GM12878 (cell line): ENCODE measurements around the gene MVK. TPM values are rescaled to one million over a fixed set of nuclear protein-coding genes. Genes with fewer than 3 reads are reported as not detected.

ENCODE experiments used
- CHD2 ChIP-seq: IDR thresholded peaks from 2 replicates; pipeline ENCODE4 v1.6.1; 2011; ENCODE audit warnings: low read depth, low read length, improper control_type of control experiment, borderline replicate concordance
- EP300 ChIP-seq, 2 experiments: fragments of 150-350 bp in 1 of 2; IDR thresholded peaks; 2 replicates each; pipeline ENCODE4 v1.6.1; 2011 to 2012; ENCODE audit warnings: low read depth in 2 of 2, low read length in 2 of 2, borderline replicate concordance in 1 of 2, improper control_type of control experiment in 1 of 2, inconsistent platforms in 1 of 2; ENCODE audit not compliant: control insufficient read depth in 1 of 2
- EZH2 ChIP-seq: IDR thresholded peaks from 2 replicates; pipeline ENCODE4 v1.6.1; 2012; ENCODE audit warnings: low read depth, mild to moderate bottlenecking, control low read depth, inconsistent platforms, low read length, borderline replicate concordance; ENCODE audit not compliant: control insufficient read depth
- HDGF ChIP-seq: fragments of 450-650 bp; IDR thresholded peaks from 2 replicates; pipeline ENCODE4 v1.6.1; 2016; ENCODE audit warnings: antibody characterized with exemption
- IKZF1 ChIP-seq: fragments of 450-650 bp; conservative IDR thresholded peaks from 2 replicates; pipeline ENCODE4 v1.6.1; 2017; ENCODE audit warnings: antibody characterized with exemption, mild to moderate bottlenecking
- MXI1 ChIP-seq: fragments of 150-350 bp; IDR thresholded peaks from 2 replicates; pipeline ENCODE4 v1.6.1; 2011; ENCODE audit warnings: low read depth, mild to moderate bottlenecking, inconsistent platforms, low read length, improper control_type of control experiment
- NFXL1 ChIP-seq: fragments of 450-650 bp; IDR thresholded peaks from 2 replicates; pipeline ENCODE4 v1.6.1; 2017; ENCODE audit warnings: antibody characterized with exemption, mild to moderate bottlenecking, borderline replicate concordance
- NR2C1 ChIP-seq: fragments of 450-650 bp; IDR thresholded peaks from 2 replicates; pipeline ENCODE4 v1.6.1; 2017; ENCODE audit warnings: antibody characterized with exemption, mild to moderate bottlenecking, moderate library complexity
- PAX8 ChIP-seq: fragments of 450-650 bp; IDR thresholded peaks from 2 replicates; pipeline ENCODE4 v1.6.1; 2017; ENCODE audit warnings: mild to moderate bottlenecking, moderate library complexity
- SREBF1 ChIP-seq: IDR thresholded peaks from 2 replicates; pipeline ENCODE4 v1.6.1; 2012; ENCODE audit warnings: mild to moderate bottlenecking, low read length
- SUZ12 ChIP-seq: fragments of 200-600 bp; sonication (generic); IDR thresholded peaks from one replicate; pipeline ENCODE4 v1.6.1; 2018; ENCODE audit warnings: antibody characterized with exemption, mild to moderate bottlenecking; ENCODE audit not compliant: unreplicated experiment
- YY1 ChIP-seq: IDR thresholded peaks from 2 replicates; pipeline ENCODE4 v1.6.1; 2011; ENCODE audit warnings: low read depth, mild to moderate bottlenecking, low read length
- polyA plus RNA-seq, 11 experiments: library from polyadenylated mRNA; depleted of rRNA in 4 of 11; unstranded in 6 of 11; stranded (reverse) in 5 of 11; fragments of >200 nt; fragmentation: Nextera tagmentation in 4 of 11; fragmentation: Illumina TruSeq in 1 of 11; extraction: Ambion mirVana in 4 of 11; extraction: Trizol in 1 of 11; gene quantifications; 1 replicate in 1 of 11; 2 replicates in 10 of 11; pipeline versions ENCODE4 v1.2.1 to v1.2.3, GENCODE V29; 2011 to 2016; ENCODE audit warnings: inconsistent platforms in 2 of 11, missing spikeins in 2 of 11, low read depth in 1 of 11
- total RNA-seq, 4 experiments: library from RNA; depleted of rRNA in 3 of 4; stranded (reverse); fragments of >200 nt in 3 of 4; fragmentation: Illumina TruSeq in 1 of 4; extraction: Trizol in 1 of 4; gene quantifications; 2 replicates each; pipeline versions ENCODE4 v1.2.1 to v1.2.3, GENCODE V29; 2013 to 2021
- TF ChIP-seq, protein P1 (sequence below): IDR thresholded peaks from 2 replicates; pipeline ENCODE4 v1.6.1; 2011; ENCODE audit warnings: borderline replicate concordance, low read depth, mild to moderate bottlenecking, moderate library complexity, low read length; ENCODE audit not compliant: insufficient read depth, poor library complexity, severe bottlenecking
- TF ChIP-seq, protein P2 (sequence below): fragments of 450-650 bp; IDR thresholded peaks from 2 replicates; pipeline ENCODE4 v1.6.1; 2018; ENCODE audit warnings: mild to moderate bottlenecking, low read depth, moderate library complexity; ENCODE audit not compliant: partially characterized antibody
- TF ChIP-seq, protein P3 (sequence below): IDR thresholded peaks from 2 replicates; pipeline ENCODE4 v1.6.1; 2012; ENCODE audit warnings: low read length, inconsistent platforms
- TF ChIP-seq, protein P4 (sequence below): fragments of 150-350 bp; IDR thresholded peaks from 2 replicates; pipeline ENCODE4 v1.6.1; 2014; ENCODE audit warnings: mild to moderate bottlenecking, low read depth, low read length

The MVK gene
- total and polyA plus RNA-seq, 10 of the 15 experiments (the other 5 are each of a cell fraction or from before 2014, with no cell fraction given): 0.24 to 46.7 (median 31.9) TPM

DNA sequence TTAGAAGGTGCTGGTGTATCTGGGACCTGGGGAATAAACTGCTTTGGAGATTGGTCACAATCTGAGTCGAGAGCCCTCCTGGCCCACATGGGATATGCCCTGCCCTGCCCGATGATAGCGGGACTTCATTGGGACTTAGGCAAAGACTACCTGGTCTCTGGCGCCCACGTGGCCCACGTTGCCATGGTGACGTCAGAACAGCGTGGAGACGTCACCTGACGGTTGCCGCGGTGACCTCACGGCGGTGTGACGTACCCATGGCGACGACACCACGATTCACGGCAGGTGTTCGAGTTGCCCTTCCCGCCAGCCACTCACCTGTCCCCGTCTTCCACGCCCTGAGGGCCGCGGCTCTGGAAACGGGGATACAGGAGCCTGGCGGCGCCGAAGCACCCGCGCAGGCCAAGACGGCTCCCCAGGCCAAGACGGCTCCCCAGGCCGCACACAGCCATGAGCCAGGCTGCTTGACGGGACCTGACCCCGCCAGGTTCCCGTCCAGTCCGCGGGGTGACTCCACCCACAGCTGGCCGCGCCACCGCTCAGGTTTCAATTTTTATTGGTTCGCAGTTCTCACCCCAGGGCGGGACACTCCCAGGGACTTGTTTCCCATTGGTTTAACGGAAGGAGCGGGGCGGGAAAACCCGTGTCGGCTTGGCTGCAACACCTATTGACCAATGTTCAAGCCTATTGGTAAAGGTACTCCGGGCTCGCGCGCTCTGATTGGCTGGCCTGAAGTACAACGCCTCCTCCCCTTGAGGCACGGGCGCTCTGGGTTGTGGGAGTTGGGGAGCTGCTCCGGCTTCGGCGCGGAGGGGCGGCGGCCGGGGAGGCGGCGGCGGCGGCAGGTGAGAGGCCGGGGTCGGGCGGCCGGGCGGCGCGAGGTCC lies at the start of gene MVK, which contains the start of gene MMAB (continued):
- TF ChIP-seq, protein P1, sequence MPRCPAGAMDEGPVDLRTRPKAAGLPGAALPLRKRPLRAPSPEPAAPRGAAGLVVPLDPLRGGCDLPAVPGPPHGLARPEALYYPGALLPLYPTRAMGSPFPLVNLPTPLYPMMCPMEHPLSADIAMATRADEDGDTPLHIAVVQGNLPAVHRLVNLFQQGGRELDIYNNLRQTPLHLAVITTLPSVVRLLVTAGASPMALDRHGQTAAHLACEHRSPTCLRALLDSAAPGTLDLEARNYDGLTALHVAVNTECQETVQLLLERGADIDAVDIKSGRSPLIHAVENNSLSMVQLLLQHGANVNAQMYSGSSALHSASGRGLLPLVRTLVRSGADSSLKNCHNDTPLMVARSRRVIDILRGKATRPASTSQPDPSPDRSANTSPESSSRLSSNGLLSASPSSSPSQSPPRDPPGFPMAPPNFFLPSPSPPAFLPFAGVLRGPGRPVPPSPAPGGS: no peak
- peak; percentile 67 for TF ChIP-seq NR2C1
- TF ChIP-seq, protein P2, sequence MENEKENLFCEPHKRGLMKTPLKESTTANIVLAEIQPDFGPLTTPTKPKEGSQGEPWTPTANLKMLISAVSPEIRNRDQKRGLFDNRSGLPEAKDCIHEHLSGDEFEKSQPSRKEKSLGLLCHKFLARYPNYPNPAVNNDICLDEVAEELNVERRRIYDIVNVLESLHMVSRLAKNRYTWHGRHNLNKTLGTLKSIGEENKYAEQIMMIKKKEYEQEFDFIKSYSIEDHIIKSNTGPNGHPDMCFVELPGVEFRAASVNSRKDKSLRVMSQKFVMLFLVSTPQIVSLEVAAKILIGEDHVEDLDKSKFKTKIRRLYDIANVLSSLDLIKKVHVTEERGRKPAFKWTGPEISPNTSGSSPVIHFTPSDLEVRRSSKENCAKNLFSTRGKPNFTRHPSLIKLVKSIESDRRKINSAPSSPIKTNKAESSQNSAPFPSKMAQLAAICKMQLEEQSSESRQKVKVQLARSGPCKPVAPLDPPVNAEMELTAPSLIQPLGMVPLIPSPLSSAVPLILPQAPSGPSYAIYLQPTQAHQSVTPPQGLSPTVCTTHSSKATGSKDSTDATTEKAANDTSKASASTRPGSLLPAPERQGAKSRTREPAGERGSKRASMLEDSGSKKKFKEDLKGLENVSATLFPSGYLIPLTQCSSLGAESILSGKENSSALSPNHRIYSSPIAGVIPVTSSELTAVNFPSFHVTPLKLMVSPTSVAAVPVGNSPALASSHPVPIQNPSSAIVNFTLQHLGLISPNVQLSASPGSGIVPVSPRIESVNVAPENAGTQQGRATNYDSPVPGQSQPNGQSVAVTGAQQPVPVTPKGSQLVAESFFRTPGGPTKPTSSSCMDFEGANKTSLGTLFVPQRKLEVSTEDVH: peak; percentile 34
- TF ChIP-seq IKZF1: peak; percentile 84
- no peak for TF ChIP-seq SUZ12
- no peak for TF ChIP-seq PAX8
- TF ChIP-seq YY1: peak; percentile 76
- TF ChIP-seq, protein P3, sequence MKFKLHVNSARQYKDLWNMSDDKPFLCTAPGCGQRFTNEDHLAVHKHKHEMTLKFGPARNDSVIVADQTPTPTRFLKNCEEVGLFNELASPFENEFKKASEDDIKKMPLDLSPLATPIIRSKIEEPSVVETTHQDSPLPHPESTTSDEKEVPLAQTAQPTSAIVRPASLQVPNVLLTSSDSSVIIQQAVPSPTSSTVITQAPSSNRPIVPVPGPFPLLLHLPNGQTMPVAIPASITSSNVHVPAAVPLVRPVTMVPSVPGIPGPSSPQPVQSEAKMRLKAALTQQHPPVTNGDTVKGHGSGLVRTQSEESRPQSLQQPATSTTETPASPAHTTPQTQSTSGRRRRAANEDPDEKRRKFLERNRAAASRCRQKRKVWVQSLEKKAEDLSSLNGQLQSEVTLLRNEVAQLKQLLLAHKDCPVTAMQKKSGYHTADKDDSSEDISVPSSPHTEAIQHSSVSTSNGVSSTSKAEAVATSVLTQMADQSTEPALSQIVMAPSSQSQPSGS: peak; percentile 63; the same call in 1 of the 2 replicates
- no peak for TF ChIP-seq NFXL1
- TF ChIP-seq HDGF: no peak; the same call in none of the 2 replicates
- TF ChIP-seq EP300 (IDR thresholded peaks at IDR 0.05; ENCODE audit: borderline replicate concordance in 1 of 2, control insufficient read depth in 1 of 2, low read depth in 2 of 2, low read length in 2 of 2): no peak
- peak; percentile 94 for TF ChIP-seq MXI1
- no peak for TF ChIP-seq EZH2
- TF ChIP-seq, protein P4, sequence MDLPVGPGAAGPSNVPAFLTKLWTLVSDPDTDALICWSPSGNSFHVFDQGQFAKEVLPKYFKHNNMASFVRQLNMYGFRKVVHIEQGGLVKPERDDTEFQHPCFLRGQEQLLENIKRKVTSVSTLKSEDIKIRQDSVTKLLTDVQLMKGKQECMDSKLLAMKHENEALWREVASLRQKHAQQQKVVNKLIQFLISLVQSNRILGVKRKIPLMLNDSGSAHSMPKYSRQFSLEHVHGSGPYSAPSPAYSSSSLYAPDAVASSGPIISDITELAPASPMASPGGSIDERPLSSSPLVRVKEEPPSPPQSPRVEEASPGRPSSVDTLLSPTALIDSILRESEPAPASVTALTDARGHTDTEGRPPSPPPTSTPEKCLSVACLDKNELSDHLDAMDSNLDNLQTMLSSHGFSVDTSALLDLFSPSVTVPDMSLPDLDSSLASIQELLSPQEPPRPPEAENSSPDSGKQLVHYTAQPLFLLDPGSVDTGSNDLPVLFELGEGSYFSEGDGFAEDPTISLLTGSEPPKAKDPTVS: no peak
- peak; percentile 70; the same call in 1 of the 2 replicates for TF ChIP-seq SREBF1
- TF ChIP-seq CHD2: peak; percentile 91
